Hepatocyte (in vitro differentiated cells): ENCODE results near the gene CCDC40. TPM values are rescaled to one million over a fixed set of nuclear protein-coding genes. Genes with fewer than 3 reads are reported as not detected.

Experiments used
- DNase-seq: peaks from one replicate; pipeline ENCODE4 v3.0.0-alpha.2; 2016; ENCODE audit warnings: low spot score
- H2AFZ ChIP-seq: fragments of 200-600 bp; sonication (generic); 2 replicates; pipeline ENCODE4 v1.6.0; 2016; ENCODE audit warnings: antibody characterized with exemption, mild to moderate bottlenecking
- H3K27ac ChIP-seq: fragments of 200-600 bp; sonication (generic); 2 replicates; pipeline ENCODE4 v1.5.1; 2016; ENCODE audit warnings: mild to moderate bottlenecking
- H3K27me3 ChIP-seq: fragments of 200-600 bp; sonication (generic); 2 replicates; pipeline ENCODE4 v1.6.1; 2016
- H3K36me3 ChIP-seq: fragments of 200-600 bp; sonication (generic); replicated peaks from 2 replicates; pipeline ENCODE4 v1.5.1; 2016; ENCODE audit warnings: low read depth; ENCODE audit not compliant: insufficient read depth
- H3K4me1 ChIP-seq: fragments of 200-600 bp; sonication (generic); 2 replicates; pipeline ENCODE4 v1.5.1; 2016; ENCODE audit warnings: mild to moderate bottlenecking, moderate library complexity; ENCODE audit not compliant: insufficient read depth
- H3K4me2 ChIP-seq: fragments of 200-600 bp; sonication (generic); 2 replicates; pipeline ENCODE4 v1.6.0; 2016
- H3K4me3 ChIP-seq: fragments of 200-600 bp; sonication (generic); 2 replicates; pipeline ENCODE4 v1.5.1; 2016; ENCODE audit warnings: mild to moderate bottlenecking
- H3K79me2 ChIP-seq: fragments of 200-600 bp; sonication (generic); 2 replicates; pipeline ENCODE4 v1.6.0; 2017; ENCODE audit warnings: mild to moderate bottlenecking
- H3K9me2 ChIP-seq: fragments of 200-600 bp; sonication (generic); replicated peaks from 2 replicates; pipeline ENCODE4 v1.6.0; 2017; ENCODE audit warnings: mild to moderate bottlenecking; ENCODE audit not compliant: insufficient read depth
- H3K9me3 ChIP-seq: fragments of 200-600 bp; sonication (generic); 2 replicates; pipeline ENCODE4 v1.5.1; 2016; ENCODE audit warnings: low read depth, mild to moderate bottlenecking
- H4K20me1 ChIP-seq: fragments of 200-600 bp; sonication (generic); 2 replicates; pipeline ENCODE4 v1.6.0; 2016; ENCODE audit warnings: mild to moderate bottlenecking; ENCODE audit not compliant: insufficient read depth, poor library complexity, severe bottlenecking
- EZH2 ChIP-seq: fragments of 200-600 bp; sonication (generic); IDR thresholded peaks from 2 replicates; pipeline ENCODE4 v1.6.1; 2016; ENCODE audit warnings: antibody characterized with exemption, mild to moderate bottlenecking, borderline replicate concordance
- EZH2phosphoT487 ChIP-seq: fragments of 200-600 bp; sonication (generic); IDR thresholded peaks from one replicate; pipeline ENCODE4 v1.6.1; 2018; ENCODE audit warnings: antibody characterized with exemption, mild to moderate bottlenecking, low read depth, moderate library complexity; ENCODE audit not compliant: unreplicated experiment, severe bottlenecking
- WGBS: methylation state at CpG from one replicate; pipeline ENCODE4 v1.1.6; 2016; ENCODE audit warnings: low lambda C conversion rate; ENCODE audit errors: missing lambda C conversion rate; 5-methylcytosine and 5-hydroxymethylcytosine counted together
- polyA plus RNA-seq: library from polyadenylated mRNA; unstranded; fragments of >200 nt; fragmentation: Nextera tagmentation; extraction: Ambion mirVana; gene quantifications from 2 replicates; pipeline ENCODE4 v1.2.1, GENCODE V29; 2016
- total RNA-seq: library from RNA; depleted of rRNA; stranded (reverse); fragments of >200 nt; gene quantifications from 2 replicates; pipeline ENCODE4 v1.2.3, GENCODE V29; 2014
- TF ChIP-seq, protein P1 (sequence below): fragments of 200-600 bp; sonication (generic); IDR thresholded peaks from 2 replicates; pipeline ENCODE4 v1.5.1; 2016; ENCODE audit warnings: antibody characterized with exemption, mild to moderate bottlenecking; ENCODE audit not compliant: poor library complexity

CCDC40 gene
- total and polyA plus RNA-seq, 2 experiments from 2014 or later = 2.2 to 4.7 TPM

DNA sequence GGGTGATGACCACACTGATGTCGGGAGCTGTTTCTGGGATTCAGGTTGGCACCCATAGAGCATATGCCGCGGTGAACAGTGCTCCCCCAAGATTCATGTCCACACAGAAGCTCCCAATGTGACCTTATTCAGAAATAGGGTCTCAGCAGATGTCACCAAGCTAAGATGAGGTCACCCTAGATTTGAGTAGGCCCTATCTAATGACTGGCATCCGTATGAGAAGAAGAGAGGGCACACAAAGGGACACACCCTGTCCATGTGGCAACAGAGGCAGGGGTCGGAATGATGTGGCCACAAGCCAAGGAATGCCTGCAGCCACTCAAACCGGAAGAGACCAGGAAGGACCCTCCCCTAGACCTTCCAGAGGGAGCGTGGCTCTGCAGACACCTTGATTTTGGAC, 36.3 kb upstream of the CCDC40 start:
- H3K4me3 ChIP-seq = no peak overlapping the region
- H3K27me3 ChIP-seq = no peaks in the 10 kb centered on the region
- over 99% methylated on average over 7 of the region's 7 CpGs for whole genome bisulfite sequencing
- no peaks in the 10 kb centered on the region for H4K20me1 ChIP-seq
- no peaks in the 10 kb centered on the region for H3K9me3 ChIP-seq
- H2AFZ ChIP-seq = no peak overlapping the region
- DNase-seq = no peak
- H3K4me1 ChIP-seq = peaks cover 9% of the 10 kb centered on the region
- H3K36me3 ChIP-seq = no peaks in the 10 kb centered on the region
- no peak for TF ChIP-seq EZH2phosphoT487
- no peak overlapping the region for H3K4me2 ChIP-seq
- H3K9me2 ChIP-seq = no peaks in the 10 kb centered on the region
- no peak overlapping the region for H3K27ac ChIP-seq
- H3K79me2 ChIP-seq = peaks cover 39% of the 10 kb centered on the region

GRCh38 chr17:80000981-80001775, 35.3 kb upstream of the CCDC40 start:
- peaks cover 42% of the 10 kb centered on the region for H3K79me2 ChIP-seq
- no peak overlapping the region for H3K4me3 ChIP-seq
- no peaks in the 10 kb centered on the region for H4K20me1 ChIP-seq
- H3K36me3 ChIP-seq = no peaks in the 10 kb centered on the region
- DNase-seq = no peak
- H3K27ac ChIP-seq = no peak overlapping the region
- H3K4me2 ChIP-seq = no peak overlapping the region
- 97% methylated on average over 23 of the region's 29 CpGs for WGBS
- no peaks in the 10 kb centered on the region for H3K9me3 ChIP-seq
- no peak overlapping the region for H2AFZ ChIP-seq
- TF ChIP-seq EZH2 = no peak
- H3K9me2 ChIP-seq = no peaks in the 10 kb centered on the region
- peaks cover 11% of the 10 kb centered on the region for H3K4me1 ChIP-seq
- H3K27me3 ChIP-seq = no peaks in the 10 kb centered on the region

GRCh38 chr17:80002070-80002641, 34.3 kb upstream of the CCDC40 start:
- DNase-seq = no peak
- H3K79me2 ChIP-seq = peaks cover 43% of the 10 kb centered on the region
- peak overlapping the region; percentile 96 for H3K27ac ChIP-seq
- no peaks in the 10 kb centered on the region for H3K36me3 ChIP-seq
- no peaks in the 10 kb centered on the region for H3K9me3 ChIP-seq
- TF ChIP-seq EZH2phosphoT487 (no peak), EZH2 (no peak)
- TF ChIP-seq, protein P1, sequence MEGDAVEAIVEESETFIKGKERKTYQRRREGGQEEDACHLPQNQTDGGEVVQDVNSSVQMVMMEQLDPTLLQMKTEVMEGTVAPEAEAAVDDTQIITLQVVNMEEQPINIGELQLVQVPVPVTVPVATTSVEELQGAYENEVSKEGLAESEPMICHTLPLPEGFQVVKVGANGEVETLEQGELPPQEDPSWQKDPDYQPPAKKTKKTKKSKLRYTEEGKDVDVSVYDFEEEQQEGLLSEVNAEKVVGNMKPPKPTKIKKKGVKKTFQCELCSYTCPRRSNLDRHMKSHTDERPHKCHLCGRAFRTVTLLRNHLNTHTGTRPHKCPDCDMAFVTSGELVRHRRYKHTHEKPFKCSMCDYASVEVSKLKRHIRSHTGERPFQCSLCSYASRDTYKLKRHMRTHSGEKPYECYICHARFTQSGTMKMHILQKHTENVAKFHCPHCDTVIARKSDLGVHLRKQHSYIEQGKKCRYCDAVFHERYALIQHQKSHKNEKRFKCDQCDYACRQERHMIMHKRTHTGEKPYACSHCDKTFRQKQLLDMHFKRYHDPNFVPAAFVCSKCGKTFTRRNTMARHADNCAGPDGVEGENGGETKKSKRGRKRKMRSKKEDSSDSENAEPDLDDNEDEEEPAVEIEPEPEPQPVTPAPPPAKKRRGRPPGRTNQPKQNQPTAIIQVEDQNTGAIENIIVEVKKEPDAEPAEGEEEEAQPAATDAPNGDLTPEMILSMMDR = no peak
- H3K4me1 ChIP-seq = peaks cover 11% of the 10 kb centered on the region
- no peak overlapping the region for H2AFZ ChIP-seq
- peak overlapping the region; percentile 38 for H3K4me2 ChIP-seq
- H4K20me1 ChIP-seq = no peaks in the 10 kb centered on the region
- 92% methylated on average over 26 of the region's 26 CpGs for WGBS
- H3K27me3 ChIP-seq = no peaks in the 10 kb centered on the region
- H3K4me3 ChIP-seq = no peak overlapping the region
- no peaks in the 10 kb centered on the region for H3K9me2 ChIP-seq

GRCh38 chr17:80002690-80003490, 33.6 kb upstream of the CCDC40 start:
- Histone ChIP-seq H3K4me1 (peaks cover 11% of the 10 kb centered on the region), H3K9me3 (no peaks in the 10 kb centered on the region), H3K4me3 (no peak overlapping the region), H3K4me2 (peak overlapping the region; percentile 58), H3K79me2 (peaks cover 40% of the 10 kb centered on the region), H4K20me1 (no peaks in the 10 kb centered on the region), H3K36me3 (no peaks in the 10 kb centered on the region), H2AFZ (no peak overlapping the region), H3K9me2 (no peaks in the 10 kb centered on the region), H3K27me3 (no peaks in the 10 kb centered on the region), H3K27ac (peak overlapping the region; percentile 96)
- TF ChIP-seq EZH2 = no peak
- TF ChIP-seq EZH2phosphoT487 = no peak
- TF ChIP-seq, protein P1 = no peak
- whole genome bisulfite sequencing = 81% methylated on average over 28 of the region's 30 CpGs
- DNase-seq = peak; percentile 80
